BLaER1 (cell line): ENCODE data around the gene C11orf54.

ENCODE experiments used
- H3K27ac ChIP-seq: shearing (Covaris generic); formaldehyde crosslinking; 2 replicates; pipeline ENCODE4 v1.8.1; 2022
- H3K27me3 ChIP-seq: shearing (Covaris generic); formaldehyde crosslinking; 2 replicates; pipeline ENCODE4 v1.8.1; 2022
- H3K36me3 ChIP-seq: shearing (Covaris generic); formaldehyde crosslinking; 2 replicates; pipeline ENCODE4 v1.8.1; 2022
- H3K4me1 ChIP-seq: shearing (Covaris generic); formaldehyde crosslinking; 2 replicates; pipeline ENCODE4 v1.8.1; 2022
- H3K4me2 ChIP-seq: shearing (Covaris generic); formaldehyde crosslinking; 2 replicates; pipeline ENCODE4 v1.8.1; 2022
- H3K4me3 ChIP-seq: shearing (Covaris generic); formaldehyde crosslinking; 2 replicates; pipeline ENCODE4 v1.8.1; 2022
- H3K9ac ChIP-seq: shearing (Covaris generic); formaldehyde crosslinking; 2 replicates; pipeline ENCODE4 v1.8.1; 2022
- H3K9me3 ChIP-seq: shearing (Covaris generic); formaldehyde crosslinking; 2 replicates; pipeline ENCODE4 v1.8.1; 2022
- H4K20me1 ChIP-seq: shearing (Covaris generic); formaldehyde crosslinking; 2 replicates; pipeline ENCODE4 v1.8.1; 2022
- Cebpa-rat ChIP-seq: shearing (Covaris generic); IDR thresholded peaks from 2 replicates; pipeline ENCODE4 v1.8.1; 2022

The C11orf54 gene

GRCh38 chr11:93741094-93741881 is at the start of gene C11orf54, which contains the start of gene TAF1D:
Gene C11orf54 (plus strand): TSS chr11:93741672. CDS start chr11:93747394, 5,722 bp downstream.
Gene TAF1D (minus strand): TSS chr11:93741495. CDS start chr11:93739304, 2,191 bp downstream.
- Histone ChIP-seq H3K4me2 (peak within 1 kb of the TSS; percentile 89), H3K27ac (peak within 1 kb of the TSS; percentile 99), H3K36me3 (peaks cover 40% of the 10 kb centered on the region), H3K9me3 (no peaks in the 10 kb centered on the region), H4K20me1 (peaks cover 52% of the 10 kb centered on the region), H3K4me1 (peaks cover 55% of the 10 kb centered on the region), H3K27me3 (no peaks in the 10 kb centered on the region), H3K9ac (peak within 1 kb of the TSS; percentile 99), H3K4me3 (peak within 1 kb of the TSS; percentile 86)
- no peak for TF ChIP-seq Cebpa-rat

GRCh38 chr11:93694109-93694508 is 47.4 kb upstream of the C11orf54 start:
- peaks cover 97% of the 10 kb centered on the region for H3K36me3 ChIP-seq
- no peak for TF ChIP-seq Cebpa-rat
- no peak overlapping the region for H3K9ac ChIP-seq
- H3K27ac ChIP-seq, result no peak overlapping the region
- no peaks in the 10 kb centered on the region for H4K20me1 ChIP-seq
- no peak overlapping the region for H3K4me2 ChIP-seq
- no peaks in the 10 kb centered on the region for H3K27me3 ChIP-seq
- H3K4me1 ChIP-seq, result no peaks in the 10 kb centered on the region
- no peak overlapping the region for H3K4me3 ChIP-seq
- H3K9me3 ChIP-seq, result no peaks in the 10 kb centered on the region

- Histone ChIP-seq H3K4me2 (no peak overlapping the region), H3K36me3 (peaks cover 97% of the 10 kb centered on the region), H3K9ac (no peak overlapping the region), H3K4me1 (no peaks in the 10 kb centered on the region), H3K9me3 (no peaks in the 10 kb centered on the region), H3K27ac (no peak overlapping the region), H3K4me3 (no peak overlapping the region), H3K27me3 (no peaks in the 10 kb centered on the region), H4K20me1 (no peaks in the 10 kb centered on the region)
- no peak for TF ChIP-seq Cebpa-rat
These were observed 46.9 kb upstream of the C11orf54 start for GRCh38 chr11:93694557-93694956.

GRCh38 chr11:93697611-93698010 is 43.9 kb upstream of the C11orf54 start:
- Histone ChIP-seq H3K27me3 (no peaks in the 10 kb centered on the region), H3K36me3 (peaks cover 96% of the 10 kb centered on the region), H4K20me1 (no peaks in the 10 kb centered on the region), H3K9ac (no peak overlapping the region), H3K4me3 (no peak overlapping the region), H3K4me2 (no peak overlapping the region), H3K27ac (no peak overlapping the region), H3K4me1 (no peaks in the 10 kb centered on the region), H3K9me3 (no peaks in the 10 kb centered on the region)
- TF ChIP-seq Cebpa-rat, result no peak

GRCh38 chr11:93700830-93701229 is 40.6 kb upstream of the C11orf54 start:
- Histone ChIP-seq H3K9me3 (no peaks in the 10 kb centered on the region), H3K9ac (no peak overlapping the region), H3K4me3 (no peak overlapping the region), H3K27ac (no peak overlapping the region), H4K20me1 (no peaks in the 10 kb centered on the region), H3K4me2 (no peak overlapping the region), H3K4me1 (no peaks in the 10 kb centered on the region), H3K36me3 (peaks cover 92% of the 10 kb centered on the region), H3K27me3 (no peaks in the 10 kb centered on the region)
- no peak for TF ChIP-seq Cebpa-rat

- Histone ChIP-seq H3K27me3 (no peaks in the 10 kb centered on the region), H3K4me1 (no peaks in the 10 kb centered on the region), H3K4me2 (no peak overlapping the region), H3K4me3 (no peak overlapping the region), H3K27ac (no peak overlapping the region), H3K9me3 (peaks cover 13% of the 10 kb centered on the region), H4K20me1 (no peaks in the 10 kb centered on the region), H3K36me3 (peaks cover 87% of the 10 kb centered on the region), H3K9ac (no peak overlapping the region)
- TF ChIP-seq Cebpa-rat, result no peak
These were observed 37.2 kb upstream of the C11orf54 start for GRCh38 chr11:93704237-93704636.

- Histone ChIP-seq H3K9ac (no peak overlapping the region), H3K4me1 (no peaks in the 10 kb centered on the region), H3K4me3 (no peak overlapping the region), H4K20me1 (no peaks in the 10 kb centered on the region), H3K4me2 (no peak overlapping the region), H3K36me3 (peaks cover 87% of the 10 kb centered on the region), H3K27me3 (no peaks in the 10 kb centered on the region), H3K9me3 (peaks cover 42% of the 10 kb centered on the region), H3K27ac (no peak overlapping the region)
- no peak for TF ChIP-seq Cebpa-rat
These were observed 31.2 kb upstream of the C11orf54 start for GRCh38 chr11:93710239-93710638.

DNA sequence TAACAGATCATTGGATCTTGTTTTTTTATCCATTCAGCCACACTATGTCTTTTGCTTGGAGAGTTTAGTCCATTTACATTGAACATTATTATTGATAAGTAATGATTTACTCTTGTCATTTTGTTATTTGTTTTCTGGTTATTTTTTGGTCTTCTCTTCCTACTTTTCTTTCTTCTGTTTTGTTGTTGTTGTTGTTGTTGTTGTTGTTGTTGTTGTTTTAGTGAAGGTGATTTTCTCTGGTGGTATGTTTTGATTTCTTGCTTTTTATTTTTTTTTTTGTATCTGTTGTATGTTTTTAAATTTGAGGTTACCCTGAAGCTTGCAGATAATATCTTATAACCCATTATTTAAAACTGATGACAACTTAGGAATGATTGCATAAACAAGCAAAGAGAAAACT is 28.8 kb upstream of the C11orf54 start:
- peaks cover 46% of the 10 kb centered on the region for H3K9me3 ChIP-seq
- H3K4me3 ChIP-seq, result no peak overlapping the region
- H3K9ac ChIP-seq, result no peak overlapping the region
- TF ChIP-seq Cebpa-rat, result no peak
- no peak overlapping the region for H3K27ac ChIP-seq
- no peaks in the 10 kb centered on the region for H3K27me3 ChIP-seq
- peaks cover 93% of the 10 kb centered on the region for H3K36me3 ChIP-seq
- peaks cover 10% of the 10 kb centered on the region for H3K4me1 ChIP-seq
- no peaks in the 10 kb centered on the region for H4K20me1 ChIP-seq
- no peak overlapping the region for H3K4me2 ChIP-seq

DNA sequence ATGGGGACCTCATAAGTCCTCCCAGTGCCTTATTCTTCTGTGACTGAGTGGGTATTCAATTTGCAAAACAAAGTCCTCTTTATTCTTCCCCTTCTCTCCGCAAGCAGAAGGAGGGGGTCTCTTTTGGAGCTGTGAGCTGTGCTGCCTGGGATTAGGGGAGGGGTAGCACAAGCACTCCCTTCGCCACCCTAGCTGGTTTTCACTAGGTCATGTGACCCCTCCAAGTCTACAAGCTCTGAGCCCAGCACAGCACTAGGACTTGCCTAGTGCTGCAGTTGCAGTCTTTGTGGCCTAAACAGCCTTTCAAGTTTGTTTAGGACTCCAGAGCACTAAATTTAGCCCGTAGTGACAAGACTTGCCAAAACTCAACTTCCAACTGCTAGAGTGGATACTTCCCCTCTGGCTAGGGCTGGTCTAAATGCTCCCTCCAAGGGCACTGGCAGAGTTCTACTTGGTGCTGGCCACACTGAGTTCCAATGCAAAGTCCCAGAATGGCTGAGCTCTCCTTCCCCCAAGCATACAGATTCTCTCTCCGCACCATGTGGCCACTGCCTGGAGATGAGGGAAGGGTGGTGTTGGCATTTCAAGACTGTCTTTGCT is 25.6 kb upstream of the C11orf54 start:
- no peak overlapping the region for H3K9ac ChIP-seq
- peaks cover 16% of the 10 kb centered on the region for H3K9me3 ChIP-seq
- H3K4me2 ChIP-seq, result no peak overlapping the region
- H3K27me3 ChIP-seq, result no peaks in the 10 kb centered on the region
- H4K20me1 ChIP-seq, result no peaks in the 10 kb centered on the region
- peaks cover 21% of the 10 kb centered on the region for H3K4me1 ChIP-seq
- H3K27ac ChIP-seq, result no peak overlapping the region; the same call in 1 of the 2 replicates
- no peak overlapping the region for H3K4me3 ChIP-seq
- TF ChIP-seq Cebpa-rat, result no peak
- H3K36me3 ChIP-seq, result peaks cover 80% of the 10 kb centered on the region

- peaks cover 21% of the 10 kb centered on the region for H3K4me1 ChIP-seq
- peak overlapping the region; percentile 69 for H3K4me2 ChIP-seq
- no peak overlapping the region for H3K4me3 ChIP-seq
- H4K20me1 ChIP-seq, result no peaks in the 10 kb centered on the region
- H3K9ac ChIP-seq, result no peak overlapping the region
- no peaks in the 10 kb centered on the region for H3K27me3 ChIP-seq
- H3K27ac ChIP-seq, result peak overlapping the region; percentile 81
- H3K9me3 ChIP-seq, result peaks cover 6% of the 10 kb centered on the region; the same call in 1 of the 2 replicates
- peaks cover 80% of the 10 kb centered on the region for H3K36me3 ChIP-seq
- TF ChIP-seq Cebpa-rat, result no peak
These were observed 24.0 kb upstream of the C11orf54 start for GRCh38 chr11:93717501-93717900.
